ENCODE results near the gene STIM1. TPM values are rescaled to one million over a fixed set of nuclear protein-coding genes. Genes with fewer than 3 reads are reported as not detected.
A peak's percentile ranks its signal among the peaks of the same experiment; 100 is the strongest.

STIM1 gene
- total RNA-seq, 1 donor from 2014 or later: 46.9 TPM

DNA sequence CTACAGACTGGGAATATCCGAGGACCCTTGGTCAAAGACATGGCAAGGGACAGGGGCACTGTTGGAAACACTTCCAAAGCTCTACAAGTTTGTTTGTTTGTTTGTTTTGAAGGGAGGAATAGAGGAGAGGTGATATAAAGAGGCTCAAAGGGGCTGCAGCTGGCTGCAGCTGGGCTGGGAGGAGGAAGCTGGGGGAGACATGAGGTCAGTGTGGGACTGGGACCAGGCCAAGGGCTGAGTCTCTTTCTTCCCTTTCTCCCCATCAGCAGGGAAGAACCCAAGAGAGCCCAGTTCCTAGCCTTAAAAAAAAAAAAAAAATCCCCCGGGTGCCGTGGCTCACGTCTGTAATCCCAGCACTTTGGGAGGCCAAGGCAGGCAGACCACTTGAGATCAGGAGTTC is 19.7 kb upstream of the STIM1 start:
- no peak for DNase-seq (ENCODE audit: extremely low spot score, unreplicated experiment)
- no peak overlapping the region for H3K27ac Mint-ChIP-seq (ENCODE audit: unreplicated experiment)
- no peaks in the 10 kb centered on the region for H3K27me3 Mint-ChIP-seq (ENCODE audit: unreplicated experiment)
- TF ChIP-seq, protein P1, sequence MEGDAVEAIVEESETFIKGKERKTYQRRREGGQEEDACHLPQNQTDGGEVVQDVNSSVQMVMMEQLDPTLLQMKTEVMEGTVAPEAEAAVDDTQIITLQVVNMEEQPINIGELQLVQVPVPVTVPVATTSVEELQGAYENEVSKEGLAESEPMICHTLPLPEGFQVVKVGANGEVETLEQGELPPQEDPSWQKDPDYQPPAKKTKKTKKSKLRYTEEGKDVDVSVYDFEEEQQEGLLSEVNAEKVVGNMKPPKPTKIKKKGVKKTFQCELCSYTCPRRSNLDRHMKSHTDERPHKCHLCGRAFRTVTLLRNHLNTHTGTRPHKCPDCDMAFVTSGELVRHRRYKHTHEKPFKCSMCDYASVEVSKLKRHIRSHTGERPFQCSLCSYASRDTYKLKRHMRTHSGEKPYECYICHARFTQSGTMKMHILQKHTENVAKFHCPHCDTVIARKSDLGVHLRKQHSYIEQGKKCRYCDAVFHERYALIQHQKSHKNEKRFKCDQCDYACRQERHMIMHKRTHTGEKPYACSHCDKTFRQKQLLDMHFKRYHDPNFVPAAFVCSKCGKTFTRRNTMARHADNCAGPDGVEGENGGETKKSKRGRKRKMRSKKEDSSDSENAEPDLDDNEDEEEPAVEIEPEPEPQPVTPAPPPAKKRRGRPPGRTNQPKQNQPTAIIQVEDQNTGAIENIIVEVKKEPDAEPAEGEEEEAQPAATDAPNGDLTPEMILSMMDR (IDR thresholded peaks at IDR 0.05): no peak
- peaks cover 5% of the 10 kb centered on the region for H3K36me3 Mint-ChIP-seq (ENCODE audit: unreplicated experiment)
- no peaks in the 10 kb centered on the region for H3K9me3 Mint-ChIP-seq (ENCODE audit: unreplicated experiment)
- H3K4me1 Mint-ChIP-seq (ENCODE audit: unreplicated experiment): peaks cover 40% of the 10 kb centered on the region
- no peak overlapping the region for H3K4me3 Mint-ChIP-seq (ENCODE audit: unreplicated experiment)

DNA sequence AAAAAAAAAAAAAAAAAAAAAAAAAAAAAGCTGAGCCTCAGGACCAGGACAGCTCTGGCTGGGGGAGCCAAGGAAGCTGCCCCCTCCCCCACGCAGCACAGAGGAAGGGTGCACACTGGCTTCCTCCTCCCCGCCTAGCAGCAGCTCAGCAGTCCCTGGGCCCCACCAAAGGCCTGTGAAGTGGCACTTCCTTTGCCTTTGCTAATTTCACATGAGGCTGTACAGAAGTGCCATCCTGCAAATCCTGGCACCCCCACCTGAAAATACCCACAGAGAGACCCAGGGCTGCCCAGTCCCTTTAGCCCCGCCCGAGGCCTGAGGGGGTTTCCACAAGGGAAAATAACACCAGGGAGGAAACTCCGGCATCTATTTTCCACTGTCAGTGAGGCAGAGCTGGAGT is 18.6 kb upstream of the STIM1 start:
- TF ChIP-seq, protein P1 (IDR thresholded peaks at IDR 0.05): no peak
- Mint-ChIP-seq H3K4me1 (ENCODE audit: unreplicated experiment) (peaks cover 44% of the 10 kb centered on the region), H3K9me3 (ENCODE audit: unreplicated experiment) (no peaks in the 10 kb centered on the region)

DNA sequence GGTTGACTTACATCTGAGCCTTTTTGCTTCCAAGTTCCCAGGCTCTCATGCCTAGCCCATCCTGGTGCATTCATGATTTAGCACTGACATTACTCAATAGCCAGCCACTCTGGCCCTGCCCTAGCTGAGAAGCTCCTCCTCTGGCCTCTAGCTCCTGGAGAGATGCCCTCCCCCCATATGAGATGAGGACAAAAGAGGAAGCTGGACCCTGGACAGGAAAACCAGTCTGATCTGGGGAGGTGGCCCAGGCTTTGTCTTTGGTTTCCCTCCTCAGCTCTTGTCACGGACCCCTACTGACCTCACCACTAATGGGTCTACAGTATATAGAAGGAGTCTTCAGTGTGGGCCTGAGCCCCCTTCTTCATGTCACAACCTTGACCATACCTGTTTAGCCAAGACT is 17.7 kb upstream of the STIM1 start:
- H3K36me3 Mint-ChIP-seq (ENCODE audit: unreplicated experiment): no peaks in the 10 kb centered on the region
- DNase-seq (ENCODE audit: extremely low spot score, unreplicated experiment): no peak
- TF ChIP-seq, protein P1 (IDR thresholded peaks at IDR 0.05): no peak
- peaks cover 44% of the 10 kb centered on the region for H3K4me1 Mint-ChIP-seq (ENCODE audit: unreplicated experiment)
- H3K27ac Mint-ChIP-seq (ENCODE audit: unreplicated experiment): no peak overlapping the region
- no peaks in the 10 kb centered on the region for H3K9me3 Mint-ChIP-seq (ENCODE audit: unreplicated experiment)
- no peaks in the 10 kb centered on the region for H3K27me3 Mint-ChIP-seq (ENCODE audit: unreplicated experiment)
- H3K4me3 Mint-ChIP-seq (ENCODE audit: unreplicated experiment): no peak overlapping the region

More for the DNA sequence above, 18.6 kb upstream of the STIM1 start:
- Mint-ChIP-seq H3K36me3 (ENCODE audit: unreplicated experiment) (no peaks in the 10 kb centered on the region), H3K27ac (ENCODE audit: unreplicated experiment) (no peak overlapping the region), H3K27me3 (ENCODE audit: unreplicated experiment) (no peaks in the 10 kb centered on the region), H3K4me3 (ENCODE audit: unreplicated experiment) (no peak overlapping the region)
- DNase-seq (ENCODE audit: extremely low spot score, unreplicated experiment): no peak

DNA sequence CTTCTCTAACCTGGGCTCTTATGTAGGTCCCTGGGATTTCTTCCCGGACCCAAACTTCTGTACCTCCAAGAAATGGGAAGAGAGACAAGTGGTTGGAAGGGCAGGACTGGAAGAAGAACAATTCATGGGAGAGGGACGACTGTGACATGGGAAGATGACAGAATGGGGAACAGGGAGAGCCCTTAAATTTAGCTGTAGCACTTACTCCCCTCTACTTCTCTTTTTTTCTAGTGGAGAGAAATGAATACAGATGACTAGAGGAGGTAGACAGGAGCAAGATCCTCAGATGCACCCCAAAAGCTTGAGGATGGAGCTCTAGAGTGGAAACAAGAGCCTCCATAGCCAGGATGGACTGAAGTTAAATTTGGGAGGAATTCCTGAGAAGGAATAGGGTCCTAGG is 17.0 kb upstream of the STIM1 start:
- Mint-ChIP-seq H3K27me3 (ENCODE audit: unreplicated experiment) (no peaks in the 10 kb centered on the region), H3K27ac (ENCODE audit: unreplicated experiment) (no peak overlapping the region), H3K4me1 (ENCODE audit: unreplicated experiment) (peaks cover 44% of the 10 kb centered on the region), H3K36me3 (ENCODE audit: unreplicated experiment) (no peaks in the 10 kb centered on the region), H3K9me3 (ENCODE audit: unreplicated experiment) (no peaks in the 10 kb centered on the region), H3K4me3 (ENCODE audit: unreplicated experiment) (no peak overlapping the region)
- DNase-seq (ENCODE audit: extremely low spot score, unreplicated experiment): no peak
- TF ChIP-seq, protein P1 (IDR thresholded peaks at IDR 0.05): no peak

DNA sequence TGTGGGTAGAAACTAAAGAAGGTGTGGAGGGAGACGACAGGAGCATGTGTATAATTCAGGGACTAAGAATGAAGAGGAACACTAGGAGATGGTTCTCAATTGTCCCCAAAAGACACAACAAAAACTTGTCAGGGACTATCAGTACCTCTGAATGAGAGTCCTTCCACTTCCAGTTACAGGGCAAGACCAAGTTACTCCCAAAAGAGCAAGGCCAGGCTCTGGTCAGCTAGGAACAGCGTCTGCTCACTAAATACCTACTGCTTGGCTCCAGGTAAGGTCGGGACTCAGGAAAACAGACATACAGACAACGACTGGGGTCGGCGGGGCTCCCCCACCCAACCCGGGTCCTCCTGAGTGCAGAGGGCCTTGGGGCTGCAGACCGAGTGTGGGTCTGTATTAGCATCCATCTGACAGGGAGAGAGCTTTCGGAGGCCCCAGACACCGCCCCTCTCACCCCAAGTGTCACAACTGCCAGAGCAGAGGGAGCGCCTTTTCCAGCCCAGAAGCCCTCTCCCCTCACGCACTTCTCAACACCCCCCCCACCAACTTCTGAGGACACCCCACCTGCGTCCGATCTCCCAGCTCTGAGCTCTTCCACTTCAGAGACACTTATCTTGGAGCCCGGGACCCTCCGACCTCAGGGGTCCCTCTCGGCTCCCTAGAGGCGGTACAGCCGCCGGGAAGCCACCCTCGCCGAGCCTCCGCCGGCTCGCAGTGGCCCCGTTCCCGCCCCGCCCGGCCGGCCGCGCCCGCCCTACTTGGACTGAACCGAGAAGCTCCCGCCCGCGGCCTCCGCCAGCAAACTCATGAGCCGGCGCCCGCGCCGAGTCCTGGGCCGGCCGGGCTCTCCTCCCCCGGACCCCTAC is 15.2 kb upstream of the STIM1 start:
- peak; percentile 87 for DNase-seq (ENCODE audit: extremely low spot score, unreplicated experiment)
- H3K27ac Mint-ChIP-seq (ENCODE audit: unreplicated experiment): peak overlapping the region; percentile 69
- H3K4me3 Mint-ChIP-seq (ENCODE audit: unreplicated experiment): peak overlapping the region; percentile 83
- H3K4me1 Mint-ChIP-seq (ENCODE audit: unreplicated experiment): peaks cover 33% of the 10 kb centered on the region
- TF ChIP-seq, protein P1 (IDR thresholded peaks at IDR 0.05): no peak
- no peaks in the 10 kb centered on the region for H3K36me3 Mint-ChIP-seq (ENCODE audit: unreplicated experiment)
- no peaks in the 10 kb centered on the region for H3K27me3 Mint-ChIP-seq (ENCODE audit: unreplicated experiment)
- H3K9me3 Mint-ChIP-seq (ENCODE audit: unreplicated experiment): no peaks in the 10 kb centered on the region
